Pulmonary artery endothelial cell (primary cell): ENCODE results near the gene AGA. TPM values are rescaled to one million over a fixed set of nuclear protein-coding genes. Genes with fewer than 3 reads are reported as not detected.

Experiments used
- DNase-seq: peaks from one replicate; pipeline ENCODE4 v3.0.0-alpha.2; 2011; ENCODE audit warnings: low read depth, low spot score
- total RNA-seq: library from RNA; depleted of rRNA; stranded (reverse); fragments of >200 nt; gene quantifications from 2 replicates; pipeline ENCODE4 v1.2.3, GENCODE V29; 2014

Gene AGA
- total RNA-seq, 1 donor from 2014 or later, result 35.4 TPM

- no peak for DNase-seq
Observed at GRCh38 chr4:177391287-177391686, 51.0 kb downstream of the AGA start.

DNA sequence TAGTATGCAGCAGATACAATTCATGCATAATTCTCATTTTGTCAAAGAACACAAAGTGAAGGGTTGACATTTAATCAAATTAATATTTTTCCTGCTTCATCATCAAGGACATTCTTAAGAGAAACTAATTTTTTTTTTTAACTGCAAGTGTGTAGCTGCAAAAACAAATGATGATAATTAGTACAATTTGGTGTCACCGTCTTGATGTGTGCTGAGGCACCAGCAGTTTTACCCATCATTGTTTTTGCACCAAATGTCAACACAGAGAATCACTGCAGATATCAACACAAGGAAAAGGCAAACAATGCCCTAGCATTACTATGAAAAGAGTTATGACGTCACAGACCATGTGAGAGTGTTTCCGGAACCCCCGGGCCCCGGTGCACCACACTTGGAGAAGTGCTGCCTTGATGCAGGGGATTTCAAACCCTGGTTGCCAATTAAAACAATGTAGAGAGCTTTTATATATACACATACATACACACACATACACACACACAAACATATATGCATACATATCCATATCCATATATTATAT is 55.9 kb downstream of the AGA start:
- DNase-seq, result no peak

GRCh38 chr4:177385576-177386277 is 56.5 kb downstream of the AGA start:
- no peak for DNase-seq

GRCh38 chr4:177384856-177385397 is 57.3 kb downstream of the AGA start:
- no peak for DNase-seq

DNA sequence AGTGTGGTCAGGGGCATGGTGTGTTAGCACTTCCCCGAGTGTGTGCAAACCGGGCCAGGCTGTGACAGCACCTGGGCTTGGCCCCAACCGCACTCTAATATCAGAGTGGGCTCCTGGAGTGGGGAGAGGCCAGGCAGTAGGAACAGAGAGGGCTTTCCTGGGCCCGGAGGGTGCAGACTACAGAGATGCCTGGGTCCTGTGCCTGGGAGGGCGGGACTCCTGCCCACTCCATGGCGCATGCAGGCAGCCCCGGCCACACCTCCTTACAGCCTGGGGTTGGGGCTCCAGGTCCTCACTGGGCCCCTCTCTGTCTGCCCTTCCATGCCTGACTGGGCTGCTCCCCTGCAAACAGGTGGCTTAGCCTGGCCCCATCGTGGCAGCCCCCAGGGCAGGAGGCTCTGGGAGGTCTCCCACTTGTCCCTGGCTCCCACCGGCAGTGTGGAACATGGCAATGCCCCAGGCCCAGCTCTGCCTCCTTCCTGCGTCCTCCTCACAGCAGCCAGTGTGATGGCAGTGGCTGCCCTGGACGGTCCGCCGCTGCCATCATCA is 60.4 kb downstream of the AGA start:
- DNase-seq, result no peak

Other genes with a start within 250 kb of the AGA start
- 4.5 and 8.1 TPM in 2 replicates for gene NEIL3, start 132.6 kb downstream of the AGA start, total RNA-seq